Raji (cell line): ENCODE results near the gene GFOD2.

Source experiments
- POLR2A ChIP-seq: IDR thresholded peaks from 2 replicates; pipeline ENCODE4 v1.6.1; 2011; ENCODE audit warnings: low read depth, low read length, control low read depth; ENCODE audit not compliant: insufficient read depth

GFOD2 gene

DNA sequence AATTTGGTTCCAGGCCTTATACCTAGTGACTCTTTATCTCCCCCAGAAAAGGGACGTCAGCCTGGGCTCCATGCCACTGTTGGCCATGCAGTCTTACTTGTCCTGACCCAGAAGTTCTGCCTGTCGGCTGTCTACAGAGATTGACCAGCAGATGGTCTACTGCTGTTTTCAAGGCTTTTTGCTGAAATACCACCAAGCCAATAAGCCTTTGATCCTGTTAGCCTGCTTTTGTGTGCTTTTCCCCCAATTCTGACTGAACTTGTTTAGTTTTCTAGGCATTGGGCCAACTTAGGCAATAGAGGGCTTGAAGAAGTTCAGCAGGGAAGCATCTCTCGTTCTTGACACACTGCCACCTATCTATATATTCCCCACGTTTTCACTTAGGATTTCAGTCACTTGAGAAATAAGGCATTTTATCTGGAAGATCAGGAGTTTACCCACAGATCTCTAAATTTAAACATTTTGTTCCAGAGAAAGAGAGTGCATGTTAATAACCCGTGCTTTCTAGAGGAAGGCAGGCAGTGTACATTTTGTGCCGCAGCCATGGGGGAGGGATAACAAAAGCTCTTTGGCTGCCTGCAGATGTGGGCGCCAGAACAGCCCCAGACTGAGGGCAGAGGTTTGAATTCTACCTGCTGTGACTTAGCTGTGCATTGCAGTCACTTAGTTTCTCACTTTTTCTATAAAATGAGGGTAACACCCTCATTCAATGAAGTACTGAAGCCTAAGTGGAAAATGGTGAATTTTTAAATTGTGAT, 86.5 kb downstream of the GFOD2 start:
- TF ChIP-seq POLR2A, result no peak

- no peak for TF ChIP-seq POLR2A
These were observed 90.9 kb downstream of the GFOD2 start for GRCh38 chr16:67628216-67628615.
